Adipocyte (in vitro differentiated cells): ENCODE results near the gene CACNB2.

Experiments used
- DNase-seq: peaks from one replicate; pipeline ENCODE4 v3.0.0-alpha.2; 2015; ENCODE audit warnings: low read depth
- H3K27me3 ChIP-seq: replicated peaks from 2 replicates; pipeline ENCODE4 v1.7.0; 2013; ENCODE audit warnings: mild to moderate bottlenecking, low read length, moderate library complexity; ENCODE audit not compliant: control insufficient read depth, insufficient read depth
- H3K36me3 ChIP-seq: 2 replicates; pipeline ENCODE4 v1.7.0; 2013; ENCODE audit warnings: low read length, mild to moderate bottlenecking, moderate library complexity; ENCODE audit not compliant: control insufficient read depth, insufficient read depth, severe bottlenecking
- H3K4me1 ChIP-seq: 2 replicates; pipeline ENCODE4 v1.7.0; 2013; ENCODE audit warnings: mild to moderate bottlenecking, low read length, moderate library complexity; ENCODE audit not compliant: control insufficient read depth, insufficient read depth
- H3K4me3 ChIP-seq: 2 replicates; pipeline ENCODE4 v1.7.0; 2013; ENCODE audit warnings: mild to moderate bottlenecking, low read length, moderate library complexity
- H3K9ac ChIP-seq: 2 replicates; pipeline ENCODE4 v1.7.0; 2013; ENCODE audit warnings: mild to moderate bottlenecking, low read length, moderate library complexity
- H3K9me3 ChIP-seq: 2 replicates; pipeline ENCODE4 v1.7.0; 2013; ENCODE audit warnings: mild to moderate bottlenecking, low read length, moderate library complexity; ENCODE audit not compliant: control insufficient read depth

Gene CACNB2

DNA sequence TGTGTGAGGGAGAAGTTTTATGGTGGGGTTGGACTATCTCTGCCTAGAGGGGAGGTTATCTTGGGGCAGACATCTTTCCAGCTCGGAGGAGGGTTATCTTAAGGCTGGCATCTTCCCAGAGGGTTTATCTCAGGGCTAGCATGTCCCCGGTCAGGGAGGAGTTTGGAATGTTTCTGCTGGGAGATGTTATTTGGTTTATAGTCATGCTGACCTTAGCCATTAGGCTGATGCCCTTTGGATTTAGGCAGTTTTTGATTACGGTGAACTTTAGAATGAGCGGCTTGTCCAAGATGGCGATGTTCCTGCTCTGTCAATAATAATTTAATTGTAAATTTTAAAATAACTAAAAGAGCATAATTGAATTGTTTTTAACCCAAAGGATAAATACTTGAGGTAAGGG lies 236.4 kb downstream of the CACNB2 start:
- no peaks in the 10 kb centered on the region for H3K9me3 ChIP-seq
- H3K36me3 ChIP-seq, result no peaks in the 10 kb centered on the region
- no peak overlapping the region for H3K9ac ChIP-seq
- peaks cover 15% of the 10 kb centered on the region for H3K4me1 ChIP-seq
- H3K27me3 ChIP-seq, result no peaks in the 10 kb centered on the region
- no peak for DNase-seq
- H3K4me3 ChIP-seq, result no peak overlapping the region

DNA sequence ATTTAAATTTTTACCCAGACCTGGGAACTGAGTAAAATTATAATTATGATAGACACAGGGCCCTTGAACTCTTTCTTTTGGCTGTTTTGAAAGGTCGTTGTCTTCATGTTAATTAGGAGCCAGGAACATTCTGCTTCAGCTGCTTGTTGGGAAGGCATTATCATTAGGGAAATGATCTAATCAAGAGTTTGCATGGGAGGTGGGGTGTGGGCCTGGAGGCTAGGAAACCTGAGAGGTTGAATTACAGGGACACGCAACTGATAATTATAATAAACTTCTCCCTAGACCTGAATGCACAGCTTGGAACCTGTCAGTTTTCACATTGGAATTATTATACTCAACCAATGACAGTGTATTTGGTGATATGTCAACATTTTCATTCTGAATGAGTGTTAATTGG lies 237.7 kb downstream of the CACNB2 start:
- H3K9ac ChIP-seq, result no peak overlapping the region
- H3K4me3 ChIP-seq, result no peak overlapping the region
- no peaks in the 10 kb centered on the region for H3K27me3 ChIP-seq
- no peak for DNase-seq
- H3K4me1 ChIP-seq, result peaks cover 15% of the 10 kb centered on the region
- no peaks in the 10 kb centered on the region for H3K36me3 ChIP-seq
- H3K9me3 ChIP-seq, result no peaks in the 10 kb centered on the region

DNA sequence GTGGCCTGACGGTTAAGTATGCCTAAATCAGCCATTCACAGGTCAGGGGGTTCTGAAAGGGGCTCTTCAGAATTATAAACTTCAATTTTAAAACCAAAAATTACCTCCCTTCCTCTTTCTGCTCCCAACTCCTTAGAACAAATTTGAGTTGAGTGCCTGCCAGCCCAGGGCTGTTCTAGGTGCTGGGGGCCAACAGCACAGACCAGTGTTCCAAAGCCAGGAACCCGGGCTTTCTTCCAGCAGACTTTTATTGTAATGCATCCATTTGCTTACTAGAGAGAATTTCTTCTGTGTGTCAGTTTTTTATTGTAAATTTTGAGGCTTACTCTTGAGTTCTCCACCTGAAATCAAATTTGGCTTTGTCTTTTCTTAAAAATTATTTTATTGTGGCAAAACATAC lies 238.5 kb downstream of the CACNB2 start:
- peaks cover 15% of the 10 kb centered on the region for H3K4me1 ChIP-seq
- H3K9me3 ChIP-seq, result no peaks in the 10 kb centered on the region
- no peak overlapping the region for H3K4me3 ChIP-seq
- no peaks in the 10 kb centered on the region for H3K27me3 ChIP-seq
- DNase-seq, result no peak
- H3K36me3 ChIP-seq, result no peaks in the 10 kb centered on the region
- H3K9ac ChIP-seq, result no peak overlapping the region

DNA sequence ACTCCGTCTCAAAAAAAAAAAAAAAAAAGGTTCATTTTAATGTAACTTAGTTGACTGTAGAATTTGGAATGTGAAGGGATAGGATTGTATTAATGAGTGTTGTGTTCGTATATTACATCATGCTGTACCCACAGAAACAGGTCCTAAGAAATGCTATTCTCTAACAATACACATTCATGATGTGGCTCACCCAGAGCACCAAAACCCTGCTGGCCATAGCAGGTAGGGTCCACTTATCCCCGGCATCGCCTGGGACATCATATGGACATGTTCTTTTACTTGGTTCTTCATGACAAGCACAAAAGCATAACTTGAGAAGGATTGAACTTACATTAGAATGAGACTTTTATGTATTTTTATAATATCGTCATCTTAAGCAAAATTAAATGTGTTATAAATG lies 241.5 kb downstream of the CACNB2 start:
- H3K9ac ChIP-seq, result no peak overlapping the region
- no peaks in the 10 kb centered on the region for H3K9me3 ChIP-seq
- no peaks in the 10 kb centered on the region for H3K36me3 ChIP-seq
- no peak for DNase-seq
- H3K27me3 ChIP-seq, result no peaks in the 10 kb centered on the region
- peaks cover 15% of the 10 kb centered on the region for H3K4me1 ChIP-seq
- H3K4me3 ChIP-seq, result no peak overlapping the region

DNA sequence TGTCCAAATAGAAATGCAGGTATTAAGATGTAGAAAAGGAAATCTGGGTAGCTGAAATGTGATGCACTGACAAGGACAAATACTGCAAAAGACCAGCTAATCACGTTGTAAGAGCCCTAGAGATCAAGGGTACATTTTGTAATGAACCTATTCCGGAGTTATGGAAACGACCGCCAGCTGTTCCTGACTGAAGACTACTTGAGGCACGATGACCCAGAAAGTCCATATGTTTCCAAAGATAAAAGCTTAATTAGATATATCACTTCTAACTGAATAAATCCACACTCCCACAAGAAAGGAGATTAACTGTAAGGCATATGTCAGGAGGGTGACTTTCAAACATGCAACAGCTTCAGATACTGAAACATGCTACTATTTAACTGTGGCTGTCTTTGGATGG lies 257.7 kb downstream of the CACNB2 start:
- H3K36me3 ChIP-seq, result no peaks in the 10 kb centered on the region
- no peak overlapping the region for H3K4me3 ChIP-seq
- DNase-seq, result no peak
- no peaks in the 10 kb centered on the region for H3K9me3 ChIP-seq
- H3K9ac ChIP-seq, result no peak overlapping the region
- H3K4me1 ChIP-seq, result peaks cover 8% of the 10 kb centered on the region
- H3K27me3 ChIP-seq, result peaks cover 21% of the 10 kb centered on the region

DNA sequence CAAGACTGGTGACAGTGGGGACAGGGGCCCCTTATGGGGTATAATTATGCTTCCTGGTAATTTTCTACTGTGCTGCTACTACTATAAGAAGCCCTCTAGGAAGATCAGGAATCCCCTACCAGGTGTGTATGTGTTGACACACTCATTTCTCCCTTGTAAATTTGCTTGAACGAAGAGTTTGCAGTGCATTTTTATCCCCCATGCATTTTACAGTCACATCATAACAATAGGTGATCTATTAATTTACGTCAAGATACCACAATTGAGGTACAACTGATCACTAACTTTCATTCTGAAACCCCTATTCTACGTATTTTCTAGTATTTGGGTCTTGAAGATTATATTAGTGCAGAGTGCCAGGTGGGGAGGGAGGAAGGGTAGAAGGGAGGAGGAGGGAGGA lies 258.9 kb downstream of the CACNB2 start:
- peaks cover 21% of the 10 kb centered on the region for H3K27me3 ChIP-seq
- H3K36me3 ChIP-seq, result no peaks in the 10 kb centered on the region
- no peak for DNase-seq
- H3K9ac ChIP-seq, result no peak overlapping the region
- H3K4me3 ChIP-seq, result no peak overlapping the region
- peaks cover 8% of the 10 kb centered on the region for H3K4me1 ChIP-seq
- H3K9me3 ChIP-seq, result no peaks in the 10 kb centered on the region

DNA sequence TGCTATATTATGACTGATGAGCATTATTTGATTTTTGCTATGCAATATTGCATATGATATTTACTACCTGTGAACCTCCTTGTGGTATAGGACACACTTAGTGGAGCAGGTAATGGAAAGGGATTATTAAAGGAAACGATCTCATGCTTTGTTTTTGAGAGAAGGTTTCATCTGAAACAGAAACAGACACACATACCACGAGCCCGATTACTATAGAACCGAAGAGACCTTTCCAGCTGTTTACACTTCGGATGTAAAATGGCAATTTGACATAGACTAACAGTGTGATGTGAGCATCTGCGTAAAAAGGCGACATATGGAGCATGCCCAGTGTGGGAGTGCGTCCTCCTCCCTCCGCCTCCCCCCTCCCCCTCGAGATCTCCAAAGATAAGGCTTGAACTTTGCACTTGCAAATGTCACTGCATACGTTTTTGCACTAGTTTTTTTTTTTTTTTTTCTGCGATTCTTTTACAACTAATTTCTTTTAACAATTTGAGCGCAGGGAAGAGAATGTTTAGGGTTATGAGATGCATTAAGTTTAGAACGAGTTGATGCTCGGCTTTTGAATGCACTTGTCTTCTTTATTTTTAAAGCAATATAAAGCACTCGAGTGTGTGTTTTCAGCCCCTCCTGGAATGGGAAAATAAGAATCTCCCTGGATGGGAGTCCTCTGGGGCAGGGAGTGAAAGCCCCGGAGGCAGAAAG lies 260.1 kb downstream of the CACNB2 start:
- H3K9ac ChIP-seq, result no peak overlapping the region
- peak overlapping the region; percentile 52 for H3K4me3 ChIP-seq
- no peaks in the 10 kb centered on the region for H3K9me3 ChIP-seq
- DNase-seq, result no peak
- H3K27me3 ChIP-seq, result peaks cover 21% of the 10 kb centered on the region
- no peaks in the 10 kb centered on the region for H3K36me3 ChIP-seq
- H3K4me1 ChIP-seq, result peaks cover 8% of the 10 kb centered on the region

DNA sequence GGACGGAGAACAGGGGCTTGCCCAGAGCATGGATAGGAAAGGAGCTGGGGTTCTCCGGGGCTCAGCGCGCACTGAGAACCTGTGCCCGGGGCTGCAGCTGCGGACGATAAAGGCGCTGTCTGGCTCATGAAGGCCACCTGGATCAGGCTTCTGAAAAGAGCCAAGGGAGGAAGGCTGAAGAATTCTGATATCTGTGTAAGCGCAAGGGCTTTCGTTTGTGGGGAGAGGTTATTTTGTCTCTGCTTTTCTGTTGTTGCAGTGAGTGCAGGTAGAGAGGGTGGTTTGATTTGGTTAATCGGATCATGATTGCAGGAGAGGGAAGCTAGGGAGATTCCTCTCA lies 260.7 kb downstream of the CACNB2 start:
- H3K9ac ChIP-seq, result no peak overlapping the region
- peak overlapping the region; percentile 52 for H3K4me3 ChIP-seq
- H3K36me3 ChIP-seq, result no peaks in the 10 kb centered on the region
- H3K4me1 ChIP-seq, result peaks cover 8% of the 10 kb centered on the region
- peaks cover 21% of the 10 kb centered on the region for H3K27me3 ChIP-seq
- no peak for DNase-seq
- H3K9me3 ChIP-seq, result no peaks in the 10 kb centered on the region

DNA sequence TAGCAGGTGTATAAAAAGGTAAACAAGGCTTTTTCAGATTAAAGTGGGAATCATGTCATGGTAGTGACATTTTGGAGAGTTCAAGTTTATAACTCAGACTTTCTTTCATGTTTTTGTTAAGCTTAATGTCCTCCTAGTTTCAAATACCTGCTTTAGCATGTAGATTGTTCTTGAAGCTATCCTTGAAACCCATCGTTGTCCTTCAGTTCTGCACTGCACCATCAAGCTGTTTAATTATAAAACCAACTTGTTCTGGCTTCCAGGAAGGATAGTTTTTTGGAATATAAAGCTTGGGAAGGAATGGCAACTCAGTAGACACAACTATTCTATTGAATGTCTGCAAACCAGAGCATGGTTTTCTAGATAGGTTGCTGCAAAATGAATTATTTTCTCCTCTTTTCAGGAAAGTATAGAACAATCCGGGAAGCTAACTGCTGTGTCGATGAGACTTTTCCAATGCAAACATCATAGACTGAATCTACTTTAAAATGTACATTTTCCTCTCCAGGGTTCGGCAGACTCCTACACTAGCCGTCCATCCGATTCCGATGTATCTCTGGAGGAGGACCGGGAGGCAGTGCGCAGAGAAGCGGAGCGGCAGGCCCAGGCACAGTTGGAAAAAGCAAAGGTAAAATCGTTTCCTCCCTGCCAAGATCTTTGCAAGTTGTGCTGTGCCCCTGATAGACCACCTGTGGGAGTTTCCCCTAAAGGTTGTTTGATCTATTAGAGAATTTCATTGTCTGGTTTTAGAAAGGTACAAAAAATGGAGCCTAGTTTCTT lies 261.4 kb downstream of the CACNB2 start:
- Histone ChIP-seq H3K27me3 (peaks cover 21% of the 10 kb centered on the region), H3K9me3 (no peaks in the 10 kb centered on the region), H3K9ac (no peak overlapping the region), H3K36me3 (no peaks in the 10 kb centered on the region), H3K4me3 (no peak overlapping the region), H3K4me1 (peaks cover 8% of the 10 kb centered on the region)
- DNase-seq, result no peak

DNA sequence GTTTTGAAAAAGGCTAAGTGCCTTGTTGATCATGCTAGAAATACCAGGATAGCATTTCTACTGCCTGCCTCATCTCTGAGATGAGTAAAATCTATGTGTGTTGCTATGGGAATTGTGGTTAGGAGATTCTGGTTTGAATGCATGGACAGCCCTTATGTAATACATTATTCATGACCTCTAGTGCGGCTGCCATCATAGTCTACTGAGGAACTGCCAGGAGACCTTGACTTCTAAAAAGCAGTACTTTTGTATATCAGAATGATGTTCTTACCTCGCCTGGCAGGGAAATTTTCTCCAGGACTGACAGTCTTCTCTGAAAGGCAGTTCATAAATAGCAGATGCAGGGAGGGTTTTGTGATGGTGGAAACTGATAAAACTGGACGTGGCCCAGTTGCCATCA lies 262.6 kb downstream of the CACNB2 start:
- Histone ChIP-seq H3K9me3 (no peaks in the 10 kb centered on the region), H3K36me3 (no peaks in the 10 kb centered on the region), H3K9ac (no peak overlapping the region), H3K27me3 (peaks cover 21% of the 10 kb centered on the region), H3K4me1 (peaks cover 8% of the 10 kb centered on the region), H3K4me3 (no peak overlapping the region)
- DNase-seq, result no peak

DNA sequence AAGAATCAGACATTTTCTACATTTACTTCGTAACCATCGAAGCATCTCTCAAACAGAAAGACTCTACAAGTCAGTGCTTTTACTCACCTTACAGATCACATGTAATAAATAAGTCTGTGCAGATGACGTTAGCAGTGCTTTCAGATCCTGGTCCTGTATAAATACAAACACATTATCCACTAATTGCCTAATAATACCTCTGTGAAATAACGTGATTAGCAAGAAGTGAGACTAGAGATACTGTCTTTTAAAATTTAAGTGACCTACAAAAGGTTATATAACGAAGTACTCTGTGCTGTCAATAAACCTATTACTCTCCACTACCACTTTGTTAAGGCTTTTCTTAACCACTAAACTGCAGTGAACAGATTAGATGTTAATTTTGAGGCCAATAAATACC lies 264.3 kb downstream of the CACNB2 start:
- H3K27me3 ChIP-seq, result peaks cover 21% of the 10 kb centered on the region
- H3K4me3 ChIP-seq, result no peak overlapping the region
- no peak for DNase-seq
- peaks cover 8% of the 10 kb centered on the region for H3K4me1 ChIP-seq
- H3K36me3 ChIP-seq, result no peaks in the 10 kb centered on the region
- H3K9ac ChIP-seq, result no peak overlapping the region
- H3K9me3 ChIP-seq, result no peaks in the 10 kb centered on the region
